ENCODE results near the gene CLCN3. TPM values are rescaled to one million over a fixed set of nuclear protein-coding genes. Genes with fewer than 3 reads are reported as not detected.
A peak's percentile ranks its signal among the peaks of the same experiment; 100 is the strongest.
"Not testable (repeated sequence)": the region's sequence is repeated elsewhere in the genome, so short reads cannot be mapped to it uniquely, and the experiment has no call there.

Gene CLCN3
- total RNA-seq = 10 to 100 TPM; 22.2 to 25.2 TPM

- ATAC-seq (replicated peaks) = peak; percentile 81
- H3K9me3 Mint-ChIP-seq = no peaks in the 10 kb centered on the region
- peaks cover 8% of the 10 kb centered on the region for H3K36me3 Mint-ChIP-seq (ENCODE audit: low read depth)
- no peaks in the 10 kb centered on the region for H3K27me3 Mint-ChIP-seq
- peaks cover 36% of the 10 kb centered on the region for H3K4me1 Mint-ChIP-seq
- H3K4me3 Mint-ChIP-seq = peak within 1 kb of the TSS; percentile 96
- H3K27ac Mint-ChIP-seq = peak within 1 kb of the TSS; percentile 99
Measured at GRCh38 chr4:169619958-169620879, at the start of gene CLCN3. CLCN3 (plus strand) TSS chr4:169620578; CDS start chr4:169635929, 15,351 bp downstream.

DNA sequence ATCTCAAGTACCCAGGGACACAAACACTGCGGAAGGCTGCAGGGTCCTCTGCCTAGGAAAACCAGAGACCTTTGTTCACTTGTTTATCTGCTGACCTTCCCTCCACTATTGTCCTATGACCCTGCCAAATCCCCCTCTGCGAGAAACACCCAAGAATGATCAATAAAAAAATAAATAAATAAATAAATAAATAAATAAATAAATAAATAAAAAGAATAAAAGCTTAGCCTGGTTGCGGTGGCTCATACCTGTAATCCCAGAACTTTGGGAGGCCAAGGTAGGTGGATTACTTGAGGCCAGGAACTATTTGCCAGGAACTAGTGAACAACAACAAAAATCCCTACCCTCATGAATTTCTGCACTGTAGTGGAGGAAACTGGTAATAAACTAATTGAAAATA is 49.4 kb upstream of the CLCN3 start:
- H3K36me3 Mint-ChIP-seq (ENCODE audit: low read depth) = peaks cover 44% of the 10 kb centered on the region
- H3K27ac Mint-ChIP-seq; H3K4me3 Mint-ChIP-seq; H3K4me1 Mint-ChIP-seq; ATAC-seq (replicated peaks); H3K9me3 Mint-ChIP-seq; H3K27me3 Mint-ChIP-seq: not testable (repeated sequence)

- Mint-ChIP-seq H3K36me3 (ENCODE audit: low read depth) (peaks cover 46% of the 10 kb centered on the region), H3K4me3 (no peak overlapping the region), H3K4me1 (no peaks in the 10 kb centered on the region), H3K27ac (no peak overlapping the region), H3K9me3 (no peaks in the 10 kb centered on the region), H3K27me3 (no peaks in the 10 kb centered on the region)
- ATAC-seq (replicated peaks) = no peak
Measured at GRCh38 chr4:169571435-169571834, 48.9 kb upstream of the CLCN3 start.

GRCh38 chr4:169573889-169574288 is 46.5 kb upstream of the CLCN3 start:
- peak overlapping the region; percentile 13 for H3K27ac Mint-ChIP-seq

GRCh38 chr4:169582203-169582602 is 38.2 kb upstream of the CLCN3 start:
- Mint-ChIP-seq H3K27ac (no peak overlapping the region), H3K9me3 (no peaks in the 10 kb centered on the region), H3K4me3 (no peak overlapping the region), H3K27me3 (no peaks in the 10 kb centered on the region), H3K4me1 (no peaks in the 10 kb centered on the region), H3K36me3 (ENCODE audit: low read depth) (peaks cover 52% of the 10 kb centered on the region)
- peak; percentile 60 for ATAC-seq (replicated peaks)

More at GRCh38 chr4:169573889-169574288, 46.5 kb upstream of the CLCN3 start:
- Mint-ChIP-seq H3K27me3 (no peaks in the 10 kb centered on the region), H3K4me3 (no peak overlapping the region), H3K36me3 (ENCODE audit: low read depth) (peaks cover 50% of the 10 kb centered on the region), H3K4me1 (no peaks in the 10 kb centered on the region), H3K9me3 (no peaks in the 10 kb centered on the region)
- ATAC-seq (replicated peaks) = no peak

GRCh38 chr4:169582706-169583105 is 37.7 kb upstream of the CLCN3 start:
- Mint-ChIP-seq H3K36me3 (ENCODE audit: low read depth) (peaks cover 52% of the 10 kb centered on the region), H3K4me1 (no peaks in the 10 kb centered on the region), H3K27ac (no peak overlapping the region), H3K9me3 (no peaks in the 10 kb centered on the region), H3K27me3 (no peaks in the 10 kb centered on the region), H3K4me3 (no peak overlapping the region)
- no peak for ATAC-seq (replicated peaks)

GRCh38 chr4:169583563-169583962 is 36.8 kb upstream of the CLCN3 start:
- H3K4me1 Mint-ChIP-seq = no peaks in the 10 kb centered on the region
- peaks cover 48% of the 10 kb centered on the region for H3K36me3 Mint-ChIP-seq (ENCODE audit: low read depth)
- no peak for ATAC-seq (replicated peaks)
- no peaks in the 10 kb centered on the region for H3K9me3 Mint-ChIP-seq
- no peak overlapping the region for H3K27ac Mint-ChIP-seq
- H3K27me3 Mint-ChIP-seq = no peaks in the 10 kb centered on the region
- H3K4me3 Mint-ChIP-seq = no peak overlapping the region

DNA sequence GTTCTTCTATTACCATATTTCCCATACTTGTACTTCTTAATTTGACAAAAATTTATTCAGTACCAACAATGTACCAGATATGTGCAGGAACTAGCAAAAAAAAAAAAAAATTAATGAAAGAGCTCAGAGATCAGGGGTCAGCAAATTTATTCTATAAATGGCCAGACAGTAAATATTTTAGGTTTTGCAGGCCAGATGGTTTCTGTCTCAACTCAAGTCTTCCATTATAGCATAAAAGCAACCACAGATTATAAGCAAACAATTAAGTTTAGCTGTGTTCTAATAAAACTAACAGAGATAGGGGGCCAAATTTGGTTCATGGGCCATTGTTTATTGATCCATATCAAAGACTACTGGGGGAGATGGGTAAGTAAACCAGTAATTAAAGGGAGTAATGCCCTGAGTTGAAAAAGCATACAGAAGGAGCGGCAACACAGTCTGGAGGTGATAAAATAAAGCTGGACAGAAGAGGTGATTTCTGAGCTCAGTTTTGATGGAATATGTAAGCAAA is 27.3 kb upstream of the CLCN3 start:
- Mint-ChIP-seq H3K9me3 (no peaks in the 10 kb centered on the region), H3K4me3 (no peak overlapping the region), H3K36me3 (ENCODE audit: low read depth) (peaks cover 46% of the 10 kb centered on the region), H3K27ac (no peak overlapping the region), H3K4me1 (no peaks in the 10 kb centered on the region), H3K27me3 (no peaks in the 10 kb centered on the region)
- ATAC-seq (replicated peaks) = no peak

GRCh38 chr4:169594560-169595195 is 25.7 kb upstream of the CLCN3 start:
- Mint-ChIP-seq H3K4me3 (no peak overlapping the region), H3K27ac (no peak overlapping the region), H3K9me3 (no peaks in the 10 kb centered on the region), H3K27me3 (no peaks in the 10 kb centered on the region), H3K36me3 (ENCODE audit: low read depth) (peaks cover 47% of the 10 kb centered on the region), H3K4me1 (no peaks in the 10 kb centered on the region)
- ATAC-seq (replicated peaks) = no peak

GRCh38 chr4:169601016-169601771 is 19.2 kb upstream of the CLCN3 start:
- Mint-ChIP-seq H3K36me3 (ENCODE audit: low read depth) (peaks cover 53% of the 10 kb centered on the region), H3K27ac (no peak overlapping the region), H3K27me3 (no peaks in the 10 kb centered on the region), H3K4me3 (no peak overlapping the region), H3K9me3 (no peaks in the 10 kb centered on the region), H3K4me1 (peaks cover 6% of the 10 kb centered on the region)
- ATAC-seq (replicated peaks) = no peak

DNA sequence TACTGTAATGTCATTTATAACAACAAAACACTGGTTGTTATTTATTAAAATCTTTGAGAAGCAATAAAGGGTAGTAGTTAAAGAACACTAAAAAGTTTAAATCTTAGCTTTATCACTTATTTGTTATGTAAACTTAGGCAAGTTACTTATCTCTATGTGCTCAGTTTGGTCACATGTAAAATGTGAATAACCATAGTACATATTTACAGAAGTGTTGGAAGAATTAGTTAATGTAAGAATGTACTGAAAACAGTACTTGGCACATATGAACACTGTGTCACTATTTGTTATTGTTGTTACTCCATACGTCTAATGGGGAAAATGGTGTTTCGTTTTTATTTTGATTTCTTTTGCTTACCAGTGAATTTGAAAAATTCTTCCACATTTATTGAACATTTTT is 17.1 kb upstream of the CLCN3 start:
- Mint-ChIP-seq H3K4me1 (peaks cover 15% of the 10 kb centered on the region), H3K27ac (no peak overlapping the region), H3K4me3 (no peak overlapping the region), H3K9me3 (no peaks in the 10 kb centered on the region), H3K27me3 (no peaks in the 10 kb centered on the region), H3K36me3 (ENCODE audit: low read depth) (peaks cover 42% of the 10 kb centered on the region)
- no peak for ATAC-seq (replicated peaks)

- ATAC-seq (replicated peaks) = peak; percentile 99
- Mint-ChIP-seq H3K9me3 (no peaks in the 10 kb centered on the region), H3K27ac (peak overlapping the region; percentile 77), H3K36me3 (ENCODE audit: low read depth) (peaks cover 36% of the 10 kb centered on the region), H3K27me3 (no peaks in the 10 kb centered on the region), H3K4me3 (peak overlapping the region; percentile 31), H3K4me1 (peaks cover 15% of the 10 kb centered on the region)
Measured at GRCh38 chr4:169604131-169604900, 16.1 kb upstream of the CLCN3 start.

- Mint-ChIP-seq H3K4me3 (peak overlapping the region; percentile 31), H3K9me3 (no peaks in the 10 kb centered on the region), H3K36me3 (ENCODE audit: low read depth) (peaks cover 34% of the 10 kb centered on the region), H3K27me3 (no peaks in the 10 kb centered on the region), H3K4me1 (peaks cover 15% of the 10 kb centered on the region), H3K27ac (peak overlapping the region; percentile 77)
- ATAC-seq (replicated peaks) = no peak
Measured at GRCh38 chr4:169604903-169605331, 15.5 kb upstream of the CLCN3 start.

DNA sequence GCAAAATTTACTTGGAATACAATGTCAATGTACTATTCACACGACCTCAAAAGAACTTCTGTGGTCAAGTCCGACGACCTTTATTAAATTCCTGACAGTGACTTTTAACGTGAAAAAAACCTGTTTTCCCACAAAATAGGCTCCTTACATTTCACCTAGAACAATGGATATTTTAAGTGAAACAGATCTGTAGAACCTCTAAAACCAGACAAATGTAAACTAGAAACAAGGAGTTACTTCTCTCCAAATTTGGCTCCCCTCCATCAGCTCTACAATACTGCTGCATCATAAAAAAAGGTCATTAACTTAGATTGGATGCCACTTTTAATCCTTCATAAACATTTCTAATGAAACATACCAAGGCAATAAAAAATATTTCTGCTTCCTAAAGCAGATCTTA is 9.2 kb upstream of the CLCN3 start:
- Mint-ChIP-seq H3K27me3 (no peaks in the 10 kb centered on the region), H3K27ac (peak overlapping the region; percentile 97), H3K9me3 (no peaks in the 10 kb centered on the region), H3K4me3 (peak overlapping the region; percentile 96), H3K4me1 (peaks cover 26% of the 10 kb centered on the region), H3K36me3 (ENCODE audit: low read depth) (peaks cover 12% of the 10 kb centered on the region)
- no peak for ATAC-seq (replicated peaks)

All from activated T-helper 17 cell treated with anti-CD3 and anti-CD28 coated beads, Interleukin-2, amount 50 U/mL, for 72 hours (primary cell).